ENCODE data around the gene PLD5.

The PLD5 gene

DNA sequence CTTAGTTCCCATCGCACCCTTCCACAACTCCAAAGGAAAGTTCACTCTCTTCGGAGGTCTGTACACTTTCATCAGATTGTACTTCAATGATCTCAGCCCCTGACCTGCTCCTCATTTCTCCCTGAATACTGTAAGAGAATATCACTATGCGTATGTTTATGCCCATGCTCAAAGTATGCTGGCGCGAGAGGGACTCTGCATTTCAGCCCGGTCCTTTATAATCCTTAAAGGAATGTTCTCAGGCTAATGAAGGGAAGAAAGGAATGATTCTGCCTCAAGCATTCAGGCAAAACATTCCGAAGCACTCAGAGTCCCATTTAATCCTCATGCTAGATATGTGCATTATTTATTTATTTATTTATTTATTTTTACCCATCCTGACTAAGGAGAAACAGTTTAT is 76.8 kb downstream of the PLD5 start:
- H3K4me1 Mint-ChIP-seq, result peaks cover 28% of the 10 kb centered on the region
- H3K27me3 Mint-ChIP-seq (ENCODE audit: low read depth, poor library complexity), result peaks cover 16% of the 10 kb centered on the region
- no peak overlapping the region for H3K4me3 Mint-ChIP-seq
- no peak for DNase-seq
- H3K27ac Mint-ChIP-seq, result no peak overlapping the region
- no peaks in the 10 kb centered on the region for H3K9me3 Mint-ChIP-seq
- TF ChIP-seq, protein P1, sequence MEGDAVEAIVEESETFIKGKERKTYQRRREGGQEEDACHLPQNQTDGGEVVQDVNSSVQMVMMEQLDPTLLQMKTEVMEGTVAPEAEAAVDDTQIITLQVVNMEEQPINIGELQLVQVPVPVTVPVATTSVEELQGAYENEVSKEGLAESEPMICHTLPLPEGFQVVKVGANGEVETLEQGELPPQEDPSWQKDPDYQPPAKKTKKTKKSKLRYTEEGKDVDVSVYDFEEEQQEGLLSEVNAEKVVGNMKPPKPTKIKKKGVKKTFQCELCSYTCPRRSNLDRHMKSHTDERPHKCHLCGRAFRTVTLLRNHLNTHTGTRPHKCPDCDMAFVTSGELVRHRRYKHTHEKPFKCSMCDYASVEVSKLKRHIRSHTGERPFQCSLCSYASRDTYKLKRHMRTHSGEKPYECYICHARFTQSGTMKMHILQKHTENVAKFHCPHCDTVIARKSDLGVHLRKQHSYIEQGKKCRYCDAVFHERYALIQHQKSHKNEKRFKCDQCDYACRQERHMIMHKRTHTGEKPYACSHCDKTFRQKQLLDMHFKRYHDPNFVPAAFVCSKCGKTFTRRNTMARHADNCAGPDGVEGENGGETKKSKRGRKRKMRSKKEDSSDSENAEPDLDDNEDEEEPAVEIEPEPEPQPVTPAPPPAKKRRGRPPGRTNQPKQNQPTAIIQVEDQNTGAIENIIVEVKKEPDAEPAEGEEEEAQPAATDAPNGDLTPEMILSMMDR (IDR thresholded peaks at IDR 0.05), result no peak
- no peaks in the 10 kb centered on the region for H3K36me3 Mint-ChIP-seq (ENCODE audit: low read depth)

DNA sequence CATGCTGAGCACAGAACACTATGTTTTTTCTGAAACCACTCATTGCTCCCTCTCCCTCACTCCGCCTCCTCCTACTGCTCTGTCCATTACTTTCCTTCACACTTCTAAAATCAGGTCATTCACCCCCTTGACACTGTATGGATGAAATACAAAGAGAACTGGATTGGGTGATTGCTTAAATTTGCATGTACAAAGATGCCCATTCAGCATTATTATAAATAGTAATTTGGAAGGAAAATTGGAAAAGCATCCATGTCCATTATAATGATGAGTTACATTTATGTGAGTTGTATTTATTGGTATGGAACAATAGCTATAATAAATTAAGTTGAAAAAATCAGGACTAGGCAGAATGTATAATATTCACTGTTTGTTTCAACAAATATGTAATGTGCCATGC is 83.7 kb downstream of the PLD5 start:
- no peak overlapping the region for H3K27ac Mint-ChIP-seq
- H3K4me1 Mint-ChIP-seq, result no peaks in the 10 kb centered on the region
- no peak overlapping the region for H3K4me3 Mint-ChIP-seq
- peaks cover 14% of the 10 kb centered on the region for H3K27me3 Mint-ChIP-seq (ENCODE audit: low read depth, poor library complexity)
- DNase-seq, result no peak
- TF ChIP-seq, protein P1 (IDR thresholded peaks at IDR 0.05), result no peak
- no peaks in the 10 kb centered on the region for H3K36me3 Mint-ChIP-seq (ENCODE audit: low read depth)
- no peaks in the 10 kb centered on the region for H3K9me3 Mint-ChIP-seq

DNA sequence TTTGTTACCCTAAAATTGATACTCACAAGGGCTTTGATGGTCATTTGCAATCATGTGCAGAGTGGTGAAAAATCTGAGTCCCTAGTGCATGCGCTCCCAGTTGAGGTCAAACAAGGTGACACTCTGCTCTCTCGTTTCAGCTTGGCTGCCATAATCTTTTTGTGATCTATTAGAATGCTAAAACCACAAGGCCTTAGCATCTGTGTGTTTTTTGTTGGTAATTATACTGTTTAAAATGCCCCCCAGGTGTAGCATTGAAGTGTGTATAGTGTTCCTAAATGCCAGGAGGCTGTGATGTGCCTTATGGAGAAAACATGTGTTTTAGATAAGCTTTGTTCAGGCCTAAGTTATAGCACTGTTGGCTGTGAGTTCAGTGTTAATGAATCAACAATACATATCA is 89.3 kb downstream of the PLD5 start:
- Mint-ChIP-seq H3K36me3 (ENCODE audit: low read depth) (no peaks in the 10 kb centered on the region), H3K9me3 (no peaks in the 10 kb centered on the region), H3K4me1 (no peaks in the 10 kb centered on the region), H3K4me3 (no peak overlapping the region), H3K27ac (no peak overlapping the region), H3K27me3 (ENCODE audit: low read depth, poor library complexity) (peaks cover 3% of the 10 kb centered on the region)
- TF ChIP-seq, protein P1 (IDR thresholded peaks at IDR 0.05), result no peak
- DNase-seq, result no peak

DNA sequence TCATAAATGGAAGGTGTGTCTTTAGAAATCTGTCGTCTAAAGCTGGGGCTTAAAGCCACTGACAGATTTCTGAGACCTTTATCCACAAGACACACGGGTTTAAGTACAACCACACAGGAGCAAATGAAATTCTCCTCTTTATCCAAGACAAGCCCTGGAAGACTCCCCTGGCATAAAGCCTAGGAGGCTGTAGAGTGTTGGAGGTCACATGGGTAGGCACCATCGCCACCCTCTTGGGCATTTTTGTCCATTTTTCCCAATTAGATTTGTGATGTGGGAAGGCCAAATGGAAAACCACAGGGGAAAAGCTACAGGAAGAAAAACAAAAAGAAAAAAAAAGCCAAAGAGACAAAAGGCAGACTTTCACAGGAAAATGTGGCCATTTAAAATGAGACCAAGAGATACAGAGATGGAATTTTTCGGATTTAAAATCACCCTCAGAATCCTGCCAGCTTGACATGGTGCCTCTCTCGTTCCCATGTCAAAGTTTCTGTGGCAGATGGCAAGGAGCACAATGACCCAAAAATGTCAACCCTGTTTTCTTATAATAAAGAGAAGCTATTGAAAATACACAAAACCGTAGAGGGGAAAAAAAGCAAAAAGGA is 91.9 kb downstream of the PLD5 start:
- Mint-ChIP-seq H3K27me3 (ENCODE audit: low read depth, poor library complexity) (no peaks in the 10 kb centered on the region), H3K4me3 (no peak overlapping the region), H3K27ac (no peak overlapping the region), H3K36me3 (ENCODE audit: low read depth) (no peaks in the 10 kb centered on the region), H3K9me3 (no peaks in the 10 kb centered on the region), H3K4me1 (peaks cover 14% of the 10 kb centered on the region)
- DNase-seq, result no peak
- TF ChIP-seq, protein P1 (IDR thresholded peaks at IDR 0.05), result no peak

DNA sequence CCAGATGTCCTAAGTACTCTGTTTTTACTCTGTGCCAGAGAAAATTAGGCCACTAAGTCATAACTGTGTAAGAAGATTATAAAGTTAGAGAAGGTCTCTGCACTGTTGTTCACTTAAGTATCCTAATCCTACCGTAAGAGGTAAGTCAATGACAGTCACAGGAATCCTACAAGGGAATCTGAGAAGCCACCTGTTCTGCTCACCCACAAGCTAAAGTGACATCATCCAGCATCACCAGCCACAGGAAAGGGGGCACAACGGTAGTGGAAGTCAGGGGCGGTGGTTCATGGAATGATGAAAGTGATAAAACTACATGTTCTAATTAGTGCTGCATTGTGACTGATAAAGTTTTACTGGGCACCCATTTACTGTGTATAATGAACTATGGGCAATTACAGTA is 92.7 kb downstream of the PLD5 start:
- TF ChIP-seq, protein P1 (IDR thresholded peaks at IDR 0.05), result no peak
- H3K27ac Mint-ChIP-seq, result no peak overlapping the region
- no peak overlapping the region for H3K4me3 Mint-ChIP-seq
- H3K4me1 Mint-ChIP-seq, result peaks cover 16% of the 10 kb centered on the region
- no peaks in the 10 kb centered on the region for H3K9me3 Mint-ChIP-seq
- H3K27me3 Mint-ChIP-seq (ENCODE audit: low read depth, poor library complexity), result no peaks in the 10 kb centered on the region
- no peaks in the 10 kb centered on the region for H3K36me3 Mint-ChIP-seq (ENCODE audit: low read depth)
- DNase-seq, result no peak

DNA sequence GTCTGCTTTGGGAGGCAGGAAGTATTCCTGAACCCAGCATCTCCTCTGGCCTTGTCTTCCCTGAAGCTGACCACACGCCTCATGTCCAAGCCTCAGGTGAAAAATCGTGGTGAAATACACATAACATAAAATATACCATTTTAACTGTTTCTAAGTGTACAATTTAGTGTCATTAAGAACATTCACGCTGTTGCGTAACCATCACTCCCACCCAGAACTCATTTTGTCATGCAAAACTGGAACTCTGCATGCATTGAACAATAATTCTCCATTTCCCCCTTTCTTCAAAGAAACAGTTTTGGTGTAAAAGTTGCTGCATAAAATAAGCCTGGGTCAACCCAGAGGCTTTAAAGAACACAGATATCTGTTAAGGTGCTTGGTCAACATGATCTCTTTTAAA is 93.5 kb downstream of the PLD5 start:
- Mint-ChIP-seq H3K27me3 (ENCODE audit: low read depth, poor library complexity) (no peaks in the 10 kb centered on the region), H3K9me3 (no peaks in the 10 kb centered on the region), H3K36me3 (ENCODE audit: low read depth) (no peaks in the 10 kb centered on the region), H3K27ac (no peak overlapping the region), H3K4me1 (peaks cover 16% of the 10 kb centered on the region), H3K4me3 (no peak overlapping the region)
- TF ChIP-seq, protein P1 (IDR thresholded peaks at IDR 0.05), result no peak
- no peak for DNase-seq

Data from nephron progenitor cell (in vitro differentiated cells).